HUES48 (cell line): ENCODE data around the gene LYRM4.

ENCODE experiments used
- H3K27ac ChIP-seq: one replicate; pipeline ENCODE4 v1.7.0; 2013; ENCODE audit warnings: low read depth, low read length, inconsistent platforms
- H3K27me3 ChIP-seq: 2 replicates; pipeline ENCODE4 v1.6.1; 2013; ENCODE audit warnings: mild to moderate bottlenecking, low read length; ENCODE audit not compliant: control insufficient read depth, insufficient read depth
- H3K36me3 ChIP-seq: 2 replicates; pipeline ENCODE4 v1.6.1; 2013; ENCODE audit warnings: low read length; ENCODE audit not compliant: control insufficient read depth, insufficient read depth
- H3K4me1 ChIP-seq: 2 replicates; pipeline ENCODE4 v1.6.1; 2013; ENCODE audit warnings: mild to moderate bottlenecking, low read length; ENCODE audit not compliant: control insufficient read depth, insufficient read depth
- H3K4me3 ChIP-seq: 2 replicates; pipeline ENCODE4 v1.5.1; 2013; ENCODE audit warnings: mild to moderate bottlenecking, low read depth, low read length
- H3K9ac ChIP-seq: 2 replicates; pipeline ENCODE4 v1.6.1; 2013; ENCODE audit warnings: mild to moderate bottlenecking, low read depth, low read length, moderate library complexity
- H3K9me3 ChIP-seq: 2 replicates; pipeline ENCODE4 v1.6.1; 2013; ENCODE audit warnings: low read length; ENCODE audit not compliant: control insufficient read depth, insufficient read depth

Gene LYRM4

DNA sequence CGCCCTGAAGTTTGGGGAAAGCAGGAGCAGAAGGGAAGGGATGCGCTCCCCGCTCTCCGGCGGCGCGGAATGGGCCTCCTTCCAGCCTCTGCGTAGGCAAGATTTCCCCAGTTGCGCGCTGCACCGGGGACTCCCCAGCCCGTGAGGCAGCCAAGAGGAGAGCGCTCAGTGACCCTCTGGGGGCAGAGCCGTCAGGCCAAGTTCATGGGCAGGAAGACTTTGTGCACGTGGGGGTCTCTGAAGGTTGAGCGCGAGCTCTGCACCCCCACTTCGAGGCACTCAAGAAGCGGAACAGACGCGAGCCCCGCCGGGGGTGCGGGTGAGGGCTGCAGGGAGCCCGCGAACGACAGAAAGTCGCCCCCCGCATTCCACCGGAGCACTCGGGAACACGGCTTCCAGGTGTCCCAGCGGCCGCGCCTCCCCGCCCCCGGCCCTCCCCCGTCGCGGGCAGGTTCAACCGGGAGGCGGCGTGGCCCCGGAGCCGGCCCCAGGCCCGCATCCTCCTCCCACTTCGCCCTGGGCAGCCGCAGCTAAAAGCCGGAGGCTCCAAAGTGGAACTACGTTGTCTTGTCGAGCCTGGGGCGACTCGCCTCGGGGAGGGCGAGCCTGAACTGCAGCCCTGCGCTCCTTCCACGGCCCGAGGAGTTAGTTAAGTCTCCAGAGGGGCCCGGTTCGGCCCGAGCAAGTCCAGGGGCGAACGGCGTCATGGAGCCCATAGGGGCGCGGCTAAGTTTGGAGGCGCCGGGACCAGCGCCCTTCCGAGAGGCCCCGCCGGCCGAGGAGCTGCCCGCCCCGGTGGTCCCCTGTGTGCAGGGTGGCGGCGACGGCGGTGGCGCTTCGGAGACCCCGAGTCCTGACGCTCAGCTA, 175.7 kb downstream of the LYRM4 start, which contains the start of gene PPP1R3G:
PPP1R3G (plus strand) TSS at position 561 of the 867 bp plus-strand sequence; CDS start at position 706, 145 bp downstream.
- no peaks in the 10 kb centered on the region for H3K36me3 ChIP-seq
- H3K9ac ChIP-seq = no peak within 1 kb of the TSS
- peak within 1 kb of the TSS; percentile 63 for H3K4me3 ChIP-seq
- peaks cover 78% of the 10 kb centered on the region for H3K27me3 ChIP-seq
- H3K27ac ChIP-seq = no peak within 1 kb of the TSS
- H3K4me1 ChIP-seq = peaks cover 5% of the 10 kb centered on the region; the same call in 1 of the 2 replicates
- H3K9me3 ChIP-seq = no peaks in the 10 kb centered on the region

DNA sequence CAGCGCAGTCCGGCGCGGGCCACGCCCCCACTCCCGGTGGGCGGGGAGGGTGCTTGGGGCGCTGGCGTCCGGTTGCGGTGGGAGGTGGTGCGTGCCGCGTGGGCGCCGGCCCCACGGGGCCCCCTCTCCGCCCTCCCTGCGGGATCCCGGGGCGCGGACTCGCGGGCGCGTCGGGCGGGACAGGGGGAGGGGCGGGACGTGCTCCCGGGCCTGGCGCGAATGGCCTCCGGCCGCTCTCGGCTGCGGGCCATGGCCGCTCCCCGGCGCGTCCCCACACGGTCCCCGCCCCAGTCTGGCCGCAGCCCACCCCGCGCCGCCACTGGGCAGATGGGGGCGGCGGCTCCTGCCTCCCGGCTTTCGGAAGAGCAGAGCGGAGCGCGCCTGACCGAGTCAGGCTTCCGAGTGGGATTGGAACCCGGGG, 176.4 kb downstream of the LYRM4 start:
- no peak overlapping the region for H3K27ac ChIP-seq
- H3K4me1 ChIP-seq = peaks cover 5% of the 10 kb centered on the region; the same call in 1 of the 2 replicates
- peaks cover 74% of the 10 kb centered on the region for H3K27me3 ChIP-seq
- peak overlapping the region; percentile 63 for H3K4me3 ChIP-seq
- no peak overlapping the region for H3K9ac ChIP-seq
- no peaks in the 10 kb centered on the region for H3K36me3 ChIP-seq
- H3K9me3 ChIP-seq = no peaks in the 10 kb centered on the region

DNA sequence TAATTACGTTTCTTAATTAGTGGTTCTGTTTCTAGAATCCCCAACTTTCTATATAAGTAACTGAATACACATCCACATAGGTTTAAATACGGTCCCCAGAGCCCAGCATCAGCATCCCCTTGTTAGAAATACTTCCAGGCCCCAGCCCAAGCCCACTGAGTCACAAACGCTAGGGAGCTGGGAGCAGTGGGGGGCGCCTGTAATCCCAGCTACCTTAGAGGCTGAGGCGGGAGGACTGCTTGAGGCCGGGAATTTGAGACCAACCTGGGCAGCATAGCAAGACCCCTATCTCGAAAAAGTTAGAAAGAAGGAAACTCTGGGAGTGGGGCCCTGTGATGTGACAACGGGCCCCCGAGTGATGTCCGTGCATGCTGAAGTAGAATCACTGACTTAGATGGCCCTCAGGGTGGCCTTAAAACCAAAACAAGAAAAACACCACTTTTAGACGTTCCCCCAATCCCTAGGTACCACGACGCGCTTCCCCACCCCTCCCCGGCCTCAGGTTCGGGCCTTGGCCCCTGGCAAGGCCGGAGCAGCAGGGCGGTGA, 176.9 kb downstream of the LYRM4 start:
- no peaks in the 10 kb centered on the region for H3K9me3 ChIP-seq
- peaks cover 74% of the 10 kb centered on the region for H3K27me3 ChIP-seq
- peaks cover 5% of the 10 kb centered on the region; the same call in 1 of the 2 replicates for H3K4me1 ChIP-seq
- no peaks in the 10 kb centered on the region for H3K36me3 ChIP-seq
- peak overlapping the region; percentile 63; the same call in 1 of the 2 replicates for H3K4me3 ChIP-seq
- no peak overlapping the region for H3K27ac ChIP-seq
- no peak overlapping the region for H3K9ac ChIP-seq

DNA sequence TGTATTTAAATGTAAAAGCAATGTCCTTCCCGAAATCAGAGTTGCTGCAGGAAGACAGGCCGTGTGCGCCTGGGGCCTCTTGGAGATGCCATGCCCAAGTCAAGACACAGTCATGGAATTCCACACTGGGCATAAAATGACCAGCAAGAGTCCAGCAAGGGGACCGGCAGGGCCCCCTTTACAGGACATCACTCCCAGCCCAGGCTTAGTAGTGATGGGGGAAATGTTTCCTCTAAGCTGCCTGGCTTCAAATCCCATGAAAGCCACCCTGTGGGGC, 177.5 kb downstream of the LYRM4 start:
- Histone ChIP-seq H3K36me3 (no peaks in the 10 kb centered on the region), H3K9ac (no peak overlapping the region), H3K27me3 (peaks cover 68% of the 10 kb centered on the region), H3K27ac (no peak overlapping the region), H3K4me1 (peaks cover 5% of the 10 kb centered on the region; the same call in 1 of the 2 replicates), H3K4me3 (no peak overlapping the region), H3K9me3 (no peaks in the 10 kb centered on the region)

DNA sequence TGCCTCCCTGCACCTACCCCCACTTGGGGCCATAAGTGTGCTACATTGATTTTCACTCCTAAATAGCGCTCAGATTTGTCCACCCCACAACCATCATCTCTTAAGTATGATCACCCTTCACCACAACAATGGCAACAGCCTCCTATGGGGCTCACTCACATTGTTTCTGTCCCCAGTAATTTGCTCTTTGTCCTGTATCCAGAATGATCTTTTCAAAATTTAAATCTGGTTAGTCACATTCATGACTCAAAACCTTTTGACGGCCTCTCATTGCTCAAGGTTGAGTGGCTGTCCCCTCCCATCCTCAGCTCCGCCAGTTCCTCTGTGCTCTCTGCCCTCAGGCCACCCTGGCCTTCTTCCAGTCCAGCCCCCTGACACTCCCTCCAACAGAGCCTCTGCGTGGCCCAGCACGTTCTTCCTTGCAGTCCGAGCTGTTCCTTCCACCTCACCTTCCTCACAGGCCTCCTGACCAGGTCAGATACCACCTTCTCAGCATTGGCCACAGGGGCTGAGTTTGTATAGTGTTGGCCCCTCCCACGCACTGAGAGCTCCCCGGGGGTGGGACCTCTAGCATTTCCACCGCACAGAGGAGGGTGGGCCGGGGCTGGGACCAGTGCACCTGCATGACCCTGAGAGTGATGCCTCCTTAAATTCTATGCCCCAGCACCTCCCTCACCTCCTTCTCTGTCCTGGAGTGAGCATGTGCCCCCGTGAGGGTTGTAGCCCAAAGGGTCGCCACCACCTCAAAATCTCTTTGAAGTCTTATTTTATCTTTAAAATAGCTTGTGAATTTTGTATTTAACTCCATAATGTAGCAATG, 178.1 kb downstream of the LYRM4 start:
- Histone ChIP-seq H3K27me3 (peaks cover 65% of the 10 kb centered on the region), H3K4me1 (peaks cover 4% of the 10 kb centered on the region; the same call in 1 of the 2 replicates), H3K4me3 (no peak overlapping the region), H3K36me3 (no peaks in the 10 kb centered on the region), H3K9ac (no peak overlapping the region), H3K9me3 (no peaks in the 10 kb centered on the region), H3K27ac (no peak overlapping the region)

- Histone ChIP-seq H3K4me3 (no peak overlapping the region), H3K27me3 (peaks cover 58% of the 10 kb centered on the region), H3K4me1 (no peaks in the 10 kb centered on the region), H3K36me3 (no peaks in the 10 kb centered on the region), H3K9me3 (no peaks in the 10 kb centered on the region), H3K9ac (no peak overlapping the region), H3K27ac (no peak overlapping the region)
Measured at GRCh38 chr6:5081955-5082354, 178.8 kb downstream of the LYRM4 start.

- H3K4me1 ChIP-seq = no peaks in the 10 kb centered on the region
- H3K27ac ChIP-seq = no peak overlapping the region
- H3K36me3 ChIP-seq = no peaks in the 10 kb centered on the region
- peaks cover 50% of the 10 kb centered on the region for H3K27me3 ChIP-seq
- no peaks in the 10 kb centered on the region for H3K9me3 ChIP-seq
- no peak overlapping the region for H3K4me3 ChIP-seq
- H3K9ac ChIP-seq = no peak overlapping the region
Measured at GRCh38 chr6:5081182-5081581, 179.6 kb downstream of the LYRM4 start.

DNA sequence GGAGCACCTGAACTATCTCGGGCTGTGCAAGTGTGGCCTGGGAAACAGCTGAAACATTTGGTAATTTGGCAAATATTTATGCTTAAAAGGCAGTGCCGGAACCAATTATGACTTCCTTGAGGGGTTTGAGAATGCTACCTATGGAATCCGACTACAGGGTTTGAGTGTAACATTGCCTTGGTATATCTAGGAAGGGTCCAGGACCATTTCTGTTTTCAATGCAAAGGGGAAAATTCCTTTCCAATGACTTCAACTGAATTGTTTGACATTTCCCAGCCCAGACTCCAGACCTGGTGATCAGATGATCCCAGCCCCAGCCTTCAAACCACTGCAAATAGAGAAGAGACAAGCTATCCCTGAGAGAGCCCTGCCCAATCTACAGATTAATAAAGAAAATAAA, 180.2 kb downstream of the LYRM4 start:
- Histone ChIP-seq H3K27ac (no peak overlapping the region), H3K4me3 (no peak overlapping the region), H3K9ac (no peak overlapping the region), H3K36me3 (no peaks in the 10 kb centered on the region), H3K27me3 (peaks cover 44% of the 10 kb centered on the region), H3K9me3 (no peaks in the 10 kb centered on the region), H3K4me1 (no peaks in the 10 kb centered on the region)

DNA sequence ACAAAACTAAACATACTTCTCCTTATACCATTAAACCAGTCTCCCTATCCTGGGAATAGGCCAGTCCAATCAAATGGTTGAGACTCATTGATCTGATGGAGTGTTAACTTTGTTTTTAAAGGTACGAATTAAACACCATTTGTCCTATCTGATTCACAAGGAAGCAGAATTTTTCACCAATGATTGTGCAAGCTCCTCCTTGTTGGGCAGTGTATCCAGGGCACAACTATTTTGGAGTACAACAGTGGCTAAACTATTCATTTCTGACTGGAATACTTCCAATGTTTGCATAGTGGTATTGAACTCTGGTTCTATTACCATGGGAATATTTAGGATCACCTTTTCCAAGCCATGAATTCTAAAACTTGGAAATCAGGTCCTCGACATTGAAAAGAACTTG, 181.1 kb downstream of the LYRM4 start:
- peaks cover 35% of the 10 kb centered on the region for H3K27me3 ChIP-seq
- no peak overlapping the region for H3K9ac ChIP-seq
- no peaks in the 10 kb centered on the region for H3K4me1 ChIP-seq
- no peaks in the 10 kb centered on the region for H3K9me3 ChIP-seq
- no peaks in the 10 kb centered on the region for H3K36me3 ChIP-seq
- no peak overlapping the region for H3K4me3 ChIP-seq
- H3K27ac ChIP-seq = no peak overlapping the region

GRCh38 chr6:5078121-5078669, 182.6 kb downstream of the LYRM4 start:
- H3K27ac ChIP-seq = no peak overlapping the region
- no peak overlapping the region for H3K4me3 ChIP-seq
- H3K27me3 ChIP-seq = peaks cover 20% of the 10 kb centered on the region
- H3K9me3 ChIP-seq = no peaks in the 10 kb centered on the region
- H3K4me1 ChIP-seq = no peaks in the 10 kb centered on the region
- no peak overlapping the region for H3K9ac ChIP-seq
- no peaks in the 10 kb centered on the region for H3K36me3 ChIP-seq
